Activated naive CD8-positive, alpha-beta T cell treated with anti-CD3 and anti-CD28 coated beads, Interleukin-2, amount 50 U/mL, for 24 hours (primary cell): Measurements from ENCODE around the gene DCAF7.

Source experiments
- ATAC-seq: fragments of 150-1000 bp; cut with Tn5 transposase; one replicate; pipeline ENCODE4 v1.10.0; 2021
- DNase-seq: peaks from one replicate; pipeline ENCODE4 v3.0.0; 2021
- H3K27ac Mint-ChIP-seq: one replicate; pipeline ENCODE4 v1.8.0; 2021; ENCODE audit warnings: mild to moderate bottlenecking, mixed read lengths
- H3K27me3 Mint-ChIP-seq: one replicate; pipeline ENCODE4 v1.8.0; 2021; ENCODE audit warnings: mixed read lengths
- H3K36me3 Mint-ChIP-seq: one replicate; pipeline ENCODE4 v1.8.0; 2021; ENCODE audit warnings: low read depth, mixed read lengths
- H3K4me1 Mint-ChIP-seq: one replicate; pipeline ENCODE4 v1.8.0; 2021; ENCODE audit warnings: mixed read lengths
- H3K4me3 Mint-ChIP-seq: one replicate; pipeline ENCODE4 v1.8.0; 2021; ENCODE audit warnings: mild to moderate bottlenecking, moderate library complexity, mixed read lengths
- H3K9me3 Mint-ChIP-seq: one replicate; pipeline ENCODE4 v1.8.0; 2021; ENCODE audit warnings: mixed read lengths

DCAF7 gene

GRCh38 chr17:63517825-63518534, 32.3 kb upstream of the DCAF7 start:
- Mint-ChIP-seq H3K27ac (no peak overlapping the region), H3K36me3 (no peaks in the 10 kb centered on the region), H3K9me3 (no peaks in the 10 kb centered on the region), H3K27me3 (peaks cover 17% of the 10 kb centered on the region), H3K4me1 (peaks cover 13% of the 10 kb centered on the region), H3K4me3 (no peak overlapping the region)
- no peak for DNase-seq
- no peak for ATAC-seq

GRCh38 chr17:63519116-63519881, 31.0 kb upstream of the DCAF7 start:
- Mint-ChIP-seq H3K4me3 (no peak overlapping the region), H3K36me3 (no peaks in the 10 kb centered on the region), H3K27ac (no peak overlapping the region), H3K9me3 (no peaks in the 10 kb centered on the region), H3K4me1 (peaks cover 13% of the 10 kb centered on the region), H3K27me3 (peaks cover 25% of the 10 kb centered on the region)
- no peak for ATAC-seq
- no peak for DNase-seq

- Mint-ChIP-seq H3K4me1 (peaks cover 13% of the 10 kb centered on the region), H3K9me3 (no peaks in the 10 kb centered on the region), H3K27ac (no peak overlapping the region), H3K27me3 (peaks cover 27% of the 10 kb centered on the region), H3K4me3 (no peak overlapping the region), H3K36me3 (no peaks in the 10 kb centered on the region)
- ATAC-seq (no peak), DNase-seq (no peak)
Measured at GRCh38 chr17:63519972-63520882, 30.1 kb upstream of the DCAF7 start.

GRCh38 chr17:63523253-63523855, 26.9 kb upstream of the DCAF7 start, which contains the start of gene KCNH6:
Gene KCNH6 (plus strand): TSS chr17:63523358. CDS start chr17:63523414, 56 bp downstream.
- Mint-ChIP-seq H3K4me3 (no peak within 1 kb of the TSS), H3K9me3 (no peaks in the 10 kb centered on the region), H3K27me3 (peaks cover 26% of the 10 kb centered on the region), H3K36me3 (no peaks in the 10 kb centered on the region), H3K27ac (no peak within 1 kb of the TSS), H3K4me1 (no peaks in the 10 kb centered on the region)
- no peak for ATAC-seq
- no peak for DNase-seq

GRCh38 chr17:63524051-63524450, 26.2 kb upstream of the DCAF7 start:
- no peak overlapping the region for H3K4me3 Mint-ChIP-seq
- DNase-seq (no peak), ATAC-seq (no peak)
- H3K36me3 Mint-ChIP-seq = no peaks in the 10 kb centered on the region
- peaks cover 26% of the 10 kb centered on the region for H3K27me3 Mint-ChIP-seq
- no peaks in the 10 kb centered on the region for H3K9me3 Mint-ChIP-seq
- no peak overlapping the region for H3K27ac Mint-ChIP-seq
- H3K4me1 Mint-ChIP-seq = no peaks in the 10 kb centered on the region

GRCh38 chr17:63525190-63525946, 24.9 kb upstream of the DCAF7 start:
- no peaks in the 10 kb centered on the region for H3K9me3 Mint-ChIP-seq
- peaks cover 26% of the 10 kb centered on the region for H3K27me3 Mint-ChIP-seq
- no peak overlapping the region for H3K27ac Mint-ChIP-seq
- no peaks in the 10 kb centered on the region for H3K4me1 Mint-ChIP-seq
- H3K4me3 Mint-ChIP-seq = no peak overlapping the region
- DNase-seq = no peak
- H3K36me3 Mint-ChIP-seq = no peaks in the 10 kb centered on the region
- no peak for ATAC-seq

- no peak for DNase-seq
- Mint-ChIP-seq H3K9me3 (no peaks in the 10 kb centered on the region), H3K4me1 (no peaks in the 10 kb centered on the region), H3K4me3 (no peak overlapping the region), H3K36me3 (no peaks in the 10 kb centered on the region), H3K27me3 (peaks cover 16% of the 10 kb centered on the region), H3K27ac (no peak overlapping the region)
- ATAC-seq = no peak
Measured at GRCh38 chr17:63526861-63527260, 23.4 kb upstream of the DCAF7 start.

GRCh38 chr17:63528183-63528582, 22.1 kb upstream of the DCAF7 start:
- Mint-ChIP-seq H3K27ac (no peak overlapping the region), H3K4me3 (no peak overlapping the region)
- no peak for ATAC-seq

GRCh38 chr17:63529711-63530556, 20.3 kb upstream of the DCAF7 start:
- Mint-ChIP-seq H3K27me3 (peaks cover 6% of the 10 kb centered on the region), H3K36me3 (no peaks in the 10 kb centered on the region), H3K4me1 (no peaks in the 10 kb centered on the region), H3K4me3 (no peak overlapping the region), H3K27ac (no peak overlapping the region), H3K9me3 (no peaks in the 10 kb centered on the region)
- ATAC-seq (no peak), DNase-seq (no peak)

More at GRCh38 chr17:63528183-63528582, 22.1 kb upstream of the DCAF7 start:
- DNase-seq = no peak
- Mint-ChIP-seq H3K9me3 (no peaks in the 10 kb centered on the region), H3K4me1 (no peaks in the 10 kb centered on the region), H3K27me3 (peaks cover 13% of the 10 kb centered on the region), H3K36me3 (no peaks in the 10 kb centered on the region)

- no peak for ATAC-seq
Measured at GRCh38 chr17:63530557-63531021, 19.7 kb upstream of the DCAF7 start.

GRCh38 chr17:63531022-63531965, 19.0 kb upstream of the DCAF7 start:
- no peak for ATAC-seq
- Mint-ChIP-seq H3K27ac (no peak overlapping the region), H3K9me3 (no peaks in the 10 kb centered on the region), H3K4me3 (no peak overlapping the region), H3K27me3 (peaks cover 5% of the 10 kb centered on the region), H3K36me3 (no peaks in the 10 kb centered on the region), H3K4me1 (no peaks in the 10 kb centered on the region)
- no peak for DNase-seq

More at GRCh38 chr17:63530557-63531021, 19.7 kb upstream of the DCAF7 start:
- no peak for DNase-seq
- Mint-ChIP-seq H3K27me3 (peaks cover 3% of the 10 kb centered on the region), H3K27ac (no peak overlapping the region), H3K9me3 (no peaks in the 10 kb centered on the region), H3K36me3 (no peaks in the 10 kb centered on the region), H3K4me1 (no peaks in the 10 kb centered on the region), H3K4me3 (no peak overlapping the region)

- Mint-ChIP-seq H3K9me3 (no peaks in the 10 kb centered on the region), H3K4me3 (no peak overlapping the region), H3K4me1 (peaks cover 2% of the 10 kb centered on the region), H3K27ac (no peak overlapping the region), H3K36me3 (no peaks in the 10 kb centered on the region), H3K27me3 (peaks cover 16% of the 10 kb centered on the region)
- ATAC-seq (no peak), DNase-seq (no peak)
Measured at GRCh38 chr17:63533433-63534077, 16.7 kb upstream of the DCAF7 start.
